Mucosa of descending colon (tissue), 3 donors: ENCODE measurements around the gene TH. TPM values are rescaled to one million over a fixed set of nuclear protein-coding genes. Genes with fewer than 3 reads are reported as not detected.
"Not testable (repeated sequence)": the region's sequence is repeated elsewhere in the genome, so short reads cannot be mapped to it uniquely, and the experiment has no call there.

Experiments used
- ATAC-seq: fragments of 200-7000 bp; cut with Tn5 transposase; one replicate; pipeline ENCODE4 v1.9.1; 2020; ENCODE audit warnings: mild to moderate bottlenecking, moderate library complexity
- DNase-seq, 3 donors: peaks; one replicate each; pipeline ENCODE4 v3.0.0-alpha.2; 2020
- H3K36me3 ChIP-seq: fragments of 200-600 bp; one replicate; pipeline ENCODE4 v1.8.0; 2021; ENCODE audit warnings: low read depth, mild to moderate bottlenecking
- H3K4me1 ChIP-seq: fragments of 200-600 bp; one replicate; pipeline ENCODE4 v1.8.0; 2021; ENCODE audit warnings: low read depth, mild to moderate bottlenecking
- H3K4me3 ChIP-seq: fragments of 200-600 bp; one replicate; pipeline ENCODE4 v1.8.0; 2021; ENCODE audit warnings: mild to moderate bottlenecking
- H3K9me3 ChIP-seq: fragments of 200-600 bp; one replicate; pipeline ENCODE4 v1.8.0; 2021; ENCODE audit warnings: mild to moderate bottlenecking
- intact Hi-C, 2 donors: fragments of 100-400 bp; cut with DNase I in 1 of 2; cut with micrococcal nuclease in 1 of 2; formaldehyde crosslinking; loops; one replicate each; pipeline versions ENCODE4 v1.11.0 to v1.11.1; 2022; cut with DNase I, micrococcal nuclease
- total RNA-seq, 3 donors: library from RNA; stranded (reverse); fragmentation: NEBNext Ultra II Directional in 2 of 3; extraction: Animal tissue kit (Norgen Biotek cat#: 25700) in 2 of 3; gene quantifications; one replicate each; pipeline versions ENCODE4 v1.2.1 to v1.2.4, GENCODE V29; 2021 to 2023
- TF ChIP-seq, protein P1 (sequence below): fragments of 200-600 bp; IDR thresholded peaks from one replicate; pipeline ENCODE4 v1.8.0; 2022; ENCODE audit warnings: antibody characterized with exemption, mild to moderate bottlenecking
- donor health status: DM: no; HTN: no; CAD: no; lungs with moderate emphysema.
- donor health status: DM: no; HTN: no; CAD: no.
- donor health status: DM: no; HTN: yes; CAD: no.

Gene TH
- total RNA-seq, 3 donors from 2014 or later = 0.17 TPM; not detected in 2

DNA sequence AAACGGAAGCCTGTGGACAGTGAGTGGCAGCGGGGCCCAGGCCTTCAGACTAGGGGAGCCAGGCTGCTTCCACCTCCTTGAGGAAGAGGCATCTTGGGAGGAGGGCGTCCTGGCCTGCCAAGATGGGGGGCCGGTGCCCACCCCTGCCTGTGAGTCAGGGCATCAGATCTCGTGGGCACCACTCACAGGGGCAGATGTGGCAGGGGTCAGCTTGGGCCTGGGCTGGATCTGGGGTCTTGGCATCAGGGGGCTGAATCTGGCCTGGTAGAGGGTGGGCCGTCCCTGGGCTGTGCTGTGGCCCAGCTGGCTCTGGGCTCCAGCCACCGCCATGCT lies 24.1 kb upstream of the TH start:
- H3K9me3 ChIP-seq = no peaks in the 10 kb centered on the region
- TF ChIP-seq, protein P1, sequence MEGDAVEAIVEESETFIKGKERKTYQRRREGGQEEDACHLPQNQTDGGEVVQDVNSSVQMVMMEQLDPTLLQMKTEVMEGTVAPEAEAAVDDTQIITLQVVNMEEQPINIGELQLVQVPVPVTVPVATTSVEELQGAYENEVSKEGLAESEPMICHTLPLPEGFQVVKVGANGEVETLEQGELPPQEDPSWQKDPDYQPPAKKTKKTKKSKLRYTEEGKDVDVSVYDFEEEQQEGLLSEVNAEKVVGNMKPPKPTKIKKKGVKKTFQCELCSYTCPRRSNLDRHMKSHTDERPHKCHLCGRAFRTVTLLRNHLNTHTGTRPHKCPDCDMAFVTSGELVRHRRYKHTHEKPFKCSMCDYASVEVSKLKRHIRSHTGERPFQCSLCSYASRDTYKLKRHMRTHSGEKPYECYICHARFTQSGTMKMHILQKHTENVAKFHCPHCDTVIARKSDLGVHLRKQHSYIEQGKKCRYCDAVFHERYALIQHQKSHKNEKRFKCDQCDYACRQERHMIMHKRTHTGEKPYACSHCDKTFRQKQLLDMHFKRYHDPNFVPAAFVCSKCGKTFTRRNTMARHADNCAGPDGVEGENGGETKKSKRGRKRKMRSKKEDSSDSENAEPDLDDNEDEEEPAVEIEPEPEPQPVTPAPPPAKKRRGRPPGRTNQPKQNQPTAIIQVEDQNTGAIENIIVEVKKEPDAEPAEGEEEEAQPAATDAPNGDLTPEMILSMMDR = no peak
- intact Hi-C loops = loop anchor here in 1 of 2 donors (5.0 to 10.0 kb wide), 2 partner anchors 99 to 227 kb away; no protein-coding TSS in a partner anchor
- no peak for DNase-seq
- H3K36me3 ChIP-seq = no peaks in the 10 kb centered on the region
- no peak for ATAC-seq
- no peak overlapping the region for H3K4me3 ChIP-seq
- peaks cover 3% of the 10 kb centered on the region for H3K4me1 ChIP-seq

DNA sequence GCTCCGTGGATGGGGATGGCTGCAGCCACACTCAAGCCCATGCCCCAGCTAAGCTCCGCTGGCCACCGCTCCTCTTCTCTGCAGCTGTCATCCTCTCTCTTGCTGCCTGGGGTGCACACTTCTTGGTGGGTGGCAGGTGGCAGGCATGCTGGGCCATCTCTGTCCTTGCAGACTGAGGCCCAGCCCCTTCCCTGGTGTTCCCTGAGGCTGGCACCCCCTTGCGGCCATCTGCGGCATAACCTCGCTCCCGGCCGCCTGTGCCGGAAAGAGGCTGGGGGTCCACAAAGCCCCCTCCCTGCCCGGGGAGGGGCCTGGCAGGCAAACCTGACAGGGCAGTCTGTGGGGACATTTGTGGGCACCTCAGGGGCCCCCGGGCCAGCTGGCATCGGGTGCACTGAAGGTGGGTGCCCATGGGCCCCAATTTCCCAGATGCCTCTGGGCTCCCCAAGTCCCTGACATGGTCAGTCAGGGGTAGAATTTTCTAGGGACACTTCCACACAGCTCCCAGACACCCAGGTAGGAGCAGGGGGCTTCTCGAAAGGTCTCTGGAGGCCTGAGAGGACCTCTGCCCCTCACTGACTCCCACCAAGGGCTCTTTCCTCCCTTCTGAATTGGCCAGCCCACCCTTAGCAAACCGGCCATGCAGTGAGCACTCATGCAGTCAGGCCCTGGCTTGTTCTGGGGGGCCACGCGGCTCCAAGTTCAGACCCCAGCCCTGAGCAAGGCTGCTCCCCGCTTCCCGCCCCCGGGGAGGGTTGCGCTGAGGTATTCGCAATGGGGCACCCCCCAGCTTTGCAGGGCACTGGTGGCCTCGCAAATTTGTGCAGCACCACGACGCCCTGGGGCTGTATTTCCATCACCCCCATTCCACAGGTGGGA lies 23.5 kb upstream of the TH start:
- TF ChIP-seq, protein P1 = peak; percentile 90
- peak; percentile 42 for ATAC-seq
- no peaks in the 10 kb centered on the region for H3K36me3 ChIP-seq
- peaks cover 3% of the 10 kb centered on the region for H3K4me1 ChIP-seq
- peak in 2 of 3 donors; percentile 56 to 65 for DNase-seq
- H3K4me3 ChIP-seq = no peak overlapping the region
- intact Hi-C loops = loop anchor here in 1 of 2 donors (5.0 to 10.0 kb wide), 2 partner anchors 100 to 227 kb away; no protein-coding TSS in a partner anchor
- no peaks in the 10 kb centered on the region for H3K9me3 ChIP-seq

DNA sequence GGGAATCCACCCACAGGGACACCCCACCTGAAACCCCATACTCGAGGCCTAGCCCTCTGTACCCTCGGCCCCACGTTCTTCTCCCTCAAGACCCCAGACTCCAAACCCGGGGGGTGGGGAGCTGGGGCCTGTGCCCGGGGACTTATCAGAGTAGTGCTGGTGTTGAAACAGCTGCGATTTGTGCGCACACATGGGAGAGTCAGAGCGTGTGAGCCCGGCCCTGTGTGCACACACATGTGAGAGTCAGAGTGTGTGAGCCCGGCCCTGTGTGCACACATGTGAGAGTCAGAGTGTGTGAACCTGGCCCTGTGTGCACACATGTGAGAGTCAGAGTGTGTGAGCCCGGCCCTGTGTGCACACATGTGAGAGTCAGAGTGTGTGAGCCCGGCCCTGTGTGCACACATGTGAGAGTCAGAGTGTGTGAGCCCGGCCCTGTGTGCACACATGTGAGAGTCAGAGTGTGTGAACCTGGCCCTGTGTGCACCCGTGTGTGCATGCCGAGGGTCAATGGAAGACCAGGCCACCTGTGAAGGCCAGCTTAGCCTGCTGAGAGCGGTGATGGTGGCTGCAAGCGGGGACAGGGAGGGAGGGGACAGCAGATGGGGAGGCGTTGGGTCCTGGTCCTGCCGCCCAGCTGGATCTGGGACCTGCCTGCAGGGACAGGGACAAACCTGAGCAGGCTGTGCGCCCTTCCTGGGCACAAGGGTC lies 22.4 kb upstream of the TH start:
- DNase-seq, H3K9me3 ChIP-seq, H3K36me3 ChIP-seq, ATAC-seq, H3K4me1 ChIP-seq, H3K4me3 ChIP-seq: not testable (repeated sequence)
- intact Hi-C loops = loop anchor here in 1 of 2 donors (10.0 kb wide), 1 partner anchor 101 kb away; no protein-coding TSS in a partner anchor

DNA sequence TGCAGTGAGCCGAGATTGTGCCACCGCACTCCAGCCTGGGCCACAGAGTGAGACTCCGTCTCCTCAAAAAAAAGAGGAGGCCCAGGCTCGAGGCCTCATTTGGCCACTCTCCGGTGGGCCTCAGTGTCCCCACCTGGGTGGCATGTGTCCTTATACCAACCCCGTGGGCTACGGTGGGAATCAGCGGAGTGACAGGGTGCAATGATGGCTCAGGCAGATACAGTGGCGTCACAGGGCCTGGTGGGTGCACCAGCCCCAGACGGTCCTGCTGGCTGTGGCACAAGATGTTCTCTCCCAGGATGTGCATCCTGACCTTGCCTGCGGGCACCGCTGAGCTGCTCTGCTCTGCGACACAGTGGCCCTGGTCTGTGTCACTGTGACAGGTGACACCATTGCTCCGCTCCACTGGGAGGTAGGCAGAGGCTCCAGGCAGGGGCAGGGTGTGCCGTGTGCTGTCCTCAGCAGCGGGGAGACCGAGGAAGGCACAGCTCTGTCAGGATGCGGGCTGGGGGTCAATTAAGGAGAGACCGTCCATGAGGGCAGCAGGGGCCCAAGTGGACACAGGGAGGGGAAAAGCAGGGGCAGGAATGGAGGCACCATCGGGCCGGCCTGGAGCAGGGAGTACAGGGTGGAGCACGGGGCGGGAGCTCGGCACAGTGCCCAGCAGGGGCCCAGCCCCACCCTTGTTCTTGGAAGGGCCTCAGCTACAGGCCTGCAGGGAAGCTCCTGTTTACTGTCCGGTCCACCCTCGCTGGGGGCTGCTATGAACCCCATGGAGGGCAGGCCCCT lies 21.7 kb upstream of the TH start:
- DNase-seq (peak in 2 of 3 donors; percentile 59 to 68), ATAC-seq (peak; percentile 73)
- Histone ChIP-seq H3K4me3 (no peak overlapping the region), H3K4me1 (peaks cover 3% of the 10 kb centered on the region), H3K9me3 (no peaks in the 10 kb centered on the region), H3K36me3 (no peaks in the 10 kb centered on the region)
- TF ChIP-seq, protein P1 = no peak
- intact Hi-C loops = loop anchor here in 1 of 2 donors (10.0 kb wide), 1 partner anchor 102 kb away; no protein-coding TSS in a partner anchor

DNA sequence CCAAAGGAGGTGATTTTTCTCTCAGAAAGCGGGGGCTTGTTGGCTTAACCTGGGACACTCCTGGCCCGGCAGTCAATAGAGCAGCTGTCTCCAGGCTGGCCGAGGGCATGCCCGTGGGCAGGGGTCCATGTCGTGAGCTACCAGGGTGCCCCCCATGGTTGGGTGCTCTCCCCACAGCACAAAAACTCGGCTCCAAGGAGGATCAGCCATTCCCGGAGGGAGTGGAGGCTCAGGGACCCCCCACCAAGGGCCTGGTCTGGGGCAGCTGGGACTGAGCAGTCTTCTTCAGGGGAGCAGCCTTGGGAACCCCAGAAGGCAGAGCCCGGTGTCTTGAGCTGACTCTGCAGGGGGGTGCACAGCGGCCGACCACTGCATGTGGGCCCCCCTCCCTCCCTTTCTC lies 20.8 kb upstream of the TH start:
- TF ChIP-seq, protein P1 = no peak
- Histone ChIP-seq H3K4me1 (peaks cover 3% of the 10 kb centered on the region), H3K9me3 (no peaks in the 10 kb centered on the region), H3K4me3 (no peak overlapping the region), H3K36me3 (no peaks in the 10 kb centered on the region)
- intact Hi-C loops = loop anchor here in 1 of 2 donors (10.0 kb wide), 1 partner anchor 102 kb away; no protein-coding TSS in a partner anchor
- no peak for ATAC-seq
- no peak for DNase-seq
